HEK293 (cell line): ENCODE measurements around the gene TMEM250.

ENCODE experiments used
- ATF2 ChIP-seq: fragments of 450-650 bp; formaldehyde crosslinking; IDR thresholded peaks from 2 replicates; pipeline ENCODE4 v1.5.1; 2016; ENCODE audit warnings: missing biosample characterization, missing genetic modification characterization, low read depth
- HOXC10 ChIP-seq: sonication (generic); formaldehyde crosslinking; IDR thresholded peaks from 2 replicates; pipeline ENCODE4 v1.8.1; 2023; ENCODE audit warnings: mild to moderate bottlenecking, missing genetic modification reagents
- OVOL3 ChIP-seq: fragments of 450-650 bp; formaldehyde crosslinking; IDR thresholded peaks from 2 replicates; pipeline ENCODE4 v1.5.1; 2016; ENCODE audit warnings: missing biosample characterization, missing genetic modification characterization
- REPIN1 ChIP-seq: fragments of 450-650 bp; formaldehyde crosslinking; IDR thresholded peaks from 2 replicates; pipeline ENCODE4 v1.5.1; 2017; ENCODE audit warnings: missing biosample characterization, missing genetic modification characterization, low read depth
- SALL2 ChIP-seq: fragments of 450-650 bp; formaldehyde crosslinking; IDR thresholded peaks from 2 replicates; pipeline ENCODE4 v1.5.0; 2017; ENCODE audit warnings: missing biosample characterization, mild to moderate bottlenecking, missing genetic modification characterization, borderline replicate concordance
- SP7 ChIP-seq: fragments of 450-650 bp; formaldehyde crosslinking; IDR thresholded peaks from 2 replicates; pipeline ENCODE4 v1.5.1; 2016; ENCODE audit warnings: missing biosample characterization, missing genetic modification characterization
- TCF7L2 ChIP-seq: IDR thresholded peaks from 2 replicates; pipeline ENCODE4 v1.6.1; 2011; ENCODE audit warnings: low read depth, mild to moderate bottlenecking, inconsistent platforms, low read length, moderate library complexity, borderline replicate concordance
- ZBTB26 ChIP-seq: fragments of 450-650 bp; formaldehyde crosslinking; optimal IDR thresholded peaks from 2 replicates; pipeline ENCODE3; 2016; ENCODE audit warnings: missing biosample characterization, mild to moderate bottlenecking, missing genetic modification characterization
- ZFP69B ChIP-seq: fragments of 450-650 bp; formaldehyde crosslinking; IDR thresholded peaks from 2 replicates; pipeline ENCODE4 v1.5.1; 2016; ENCODE audit warnings: missing biosample characterization, missing genetic modification characterization
- ZNF121 ChIP-seq: fragments of 450-650 bp; formaldehyde crosslinking; IDR thresholded peaks from 2 replicates; pipeline ENCODE4 v1.5.1; 2016; ENCODE audit warnings: missing biosample characterization, missing genetic modification characterization
- ZNF132 ChIP-seq: fragments of 450-650 bp; formaldehyde crosslinking; IDR thresholded peaks from 2 replicates; pipeline ENCODE4 v1.5.1; 2017; ENCODE audit warnings: missing biosample characterization, missing genetic modification characterization, borderline replicate concordance
- ZNF26 ChIP-seq: fragments of 450-650 bp; formaldehyde crosslinking; IDR thresholded peaks from 2 replicates; pipeline ENCODE4 v1.5.1; 2016; ENCODE audit warnings: missing biosample characterization, missing genetic modification characterization
- ZNF274 ChIP-seq, 2 experiments: fragments of 200-500 bp in 1 of 2; fragments of 450-650 bp in 1 of 2; sonication (Bioruptor generic) in 1 of 2; formaldehyde crosslinking in 1 of 2; IDR thresholded peaks; 2 replicates each; pipeline versions ENCODE4 v1.5.1 to v1.6.1; 2014 to 2016; ENCODE audit warnings: borderline replicate concordance in 1 of 2, inconsistent platforms in 1 of 2, low read length in 1 of 2, missing biosample characterization in 1 of 2, missing genetic modification characterization in 1 of 2
- ZNF280C ChIP-seq: fragments of 450-650 bp; formaldehyde crosslinking; IDR thresholded peaks from 2 replicates; pipeline ENCODE4 v1.5.1; 2016; ENCODE audit warnings: missing biosample characterization, missing genetic modification characterization
- ZNF292 ChIP-seq: fragments of 450-650 bp; formaldehyde crosslinking; IDR thresholded peaks from 2 replicates; pipeline ENCODE4 v1.5.1; 2016; ENCODE audit warnings: low read depth, missing biosample characterization, missing genetic modification characterization, borderline replicate concordance
- ZNF341 ChIP-seq: fragments of 450-650 bp; formaldehyde crosslinking; IDR thresholded peaks from 2 replicates; pipeline ENCODE4; 2016; ENCODE audit warnings: low read depth, missing biosample characterization, missing genetic modification characterization
- ZNF366 ChIP-seq: fragments of 450-650 bp; formaldehyde crosslinking; conservative IDR thresholded peaks from 2 replicates; pipeline ENCODE4 v1.5.1; 2016; ENCODE audit warnings: missing biosample characterization, missing genetic modification characterization
- ZNF513 ChIP-seq: fragments of 450-650 bp; IDR thresholded peaks from 2 replicates; pipeline ENCODE4 v1.5.1; 2018; ENCODE audit warnings: missing biosample characterization, missing genetic modification characterization
- ZNF529 ChIP-seq: fragments of 450-650 bp; formaldehyde crosslinking; IDR thresholded peaks from 2 replicates; pipeline ENCODE4 v1.5.1; 2017; ENCODE audit warnings: missing genetic modification characterization, missing biosample characterization; ENCODE audit not compliant: insufficient replicate concordance
- ZNF548 ChIP-seq: fragments of 450-650 bp; formaldehyde crosslinking; IDR thresholded peaks from 2 replicates; pipeline ENCODE4 v1.5.1; 2016; ENCODE audit warnings: missing biosample characterization, missing genetic modification characterization
- ZNF585B ChIP-seq: fragments of 450-650 bp; formaldehyde crosslinking; IDR thresholded peaks from 2 replicates; pipeline ENCODE4 v1.5.1; 2016; ENCODE audit warnings: missing biosample characterization, missing genetic modification characterization
- ZNF596 ChIP-seq: fragments of 450-650 bp; IDR thresholded peaks from 2 replicates; pipeline ENCODE4 v1.5.0; 2018; ENCODE audit warnings: missing biosample characterization, mild to moderate bottlenecking, missing genetic modification characterization, moderate library complexity
- ZNF670 ChIP-seq: fragments of 450-650 bp; formaldehyde crosslinking; IDR thresholded peaks from 2 replicates; pipeline ENCODE4 v1.5.1; 2016; ENCODE audit warnings: missing biosample characterization, missing genetic modification characterization, low read depth
- ZNF692 ChIP-seq: fragments of 450-650 bp; formaldehyde crosslinking; IDR thresholded peaks from 2 replicates; pipeline ENCODE4 v1.5.1; 2016; ENCODE audit warnings: missing biosample characterization, missing genetic modification characterization
- ZNF747 ChIP-seq: fragments of 450-650 bp; formaldehyde crosslinking; IDR thresholded peaks from 2 replicates; pipeline ENCODE4 v1.5.1; 2016; ENCODE audit warnings: missing biosample characterization, missing genetic modification characterization
- ZSCAN5A ChIP-seq: fragments of 450-650 bp; formaldehyde crosslinking; IDR thresholded peaks from 2 replicates; pipeline ENCODE4 v1.5.1; 2016; ENCODE audit warnings: missing biosample characterization, missing genetic modification characterization

Gene TMEM250

GRCh38 chr9:136109351-136110081, 9.2 kb downstream of the TMEM250 start (continued):
- TF ChIP-seq ZNF274 (IDR thresholded peaks at IDR 0.05; ENCODE audit: low read length) (no peak), ZNF274 (tag by site-specific recombination; IDR thresholded peaks at IDR 0.05; ENCODE audit: borderline replicate concordance) (no peak), ZNF132 (no peak), ZNF529 (tag by site-specific recombination) (no peak), ZNF366 (0 out of 2 replicates have a peak, but pooled peaks have one; percentile 20), ZNF548 (tag by site-specific recombination) (no peak), SALL2 (tag by site-specific recombination) (no peak), REPIN1 (no peak), ZNF513 (no peak), ZNF596 (tag by site-specific recombination) (peak; percentile 88), ZNF670 (no peak), ZBTB26 (tag by site-specific recombination) (peak; percentile 87), ZNF26 (tag by site-specific recombination) (no peak), ATF2 (tag by site-specific recombination) (no peak), HOXC10 (CRISPR knock-in tag) (no peak), ZNF692 (tag by site-specific recombination) (peak; percentile 93), ZNF341 (tag by site-specific recombination) (peak; percentile 88), OVOL3 (tag by site-specific recombination) (0 out of 2 replicates have a peak, but pooled peaks have one; percentile 42), ZSCAN5A (no peak; the same call in 1 of the 2 replicates), SP7 (tag by site-specific recombination) (peak; percentile 82), ZFP69B (tag by site-specific recombination) (peak; percentile 40), ZNF585B (peak; percentile 31), ZNF292 (no peak), TCF7L2 (no peak), ZNF121 (tag by site-specific recombination) (peak; percentile 7; the same call in 1 of the 2 replicates), ZNF747 (tag by site-specific recombination) (no peak), ZNF280C (tag by site-specific recombination) (no peak)
